Sigmoid colon (tissue), 7 donors: ENCODE measurements around the gene GSN. TPM values are rescaled to one million over a fixed set of nuclear protein-coding genes. Genes with fewer than 3 reads are reported as not detected.

Source experiments
- DNase-seq: peaks from one replicate; pipeline ENCODE4 v3.0.0-alpha.2; 2019
- H3K27ac ChIP-seq, 4 donors: fragments of 200-600 bp; sonication (generic); one replicate each; pipeline ENCODE4 v1.5.1; 2016 to 2019; ENCODE audit warnings: mild to moderate bottlenecking in 1 of 4
- H3K27me3 ChIP-seq, 3 donors: fragments of 200-600 bp; sonication (generic); one replicate each; pipeline ENCODE4 v1.5.1; 2019; ENCODE audit warnings: mild to moderate bottlenecking in 1 of 3
- H3K36me3 ChIP-seq, 4 donors: fragments of 200-600 bp; sonication (generic); one replicate each; pipeline ENCODE4 v1.5.1; 2016 to 2019
- H3K4me1 ChIP-seq, 4 donors: fragments of 200-600 bp; sonication (generic); one replicate each; pipeline ENCODE4 v1.5.1; 2017 to 2019
- H3K4me3 ChIP-seq, 4 donors: fragments of 200-600 bp; sonication (generic); one replicate each; pipeline ENCODE4 v1.5.1; 2017 to 2019; ENCODE audit warnings: mild to moderate bottlenecking in 2 of 4, moderate library complexity in 1 of 4
- H3K9me3 ChIP-seq, 4 donors: fragments of 200-600 bp in 3 of 4; sonication (generic) in 3 of 4; one replicate each; pipeline versions ENCODE4 v1.5.1 to v1.6.1; 2013 to 2019
- CTCF ChIP-seq, 4 experiments: fragments of 450-650 bp in 3 of 4; fragments of 200-600 bp in 1 of 4; IDR thresholded peaks; one replicate each; pipeline ENCODE4 v1.5.1; 2016 to 2019; ENCODE audit warnings: antibody characterized with exemption in 4 of 4, mild to moderate bottlenecking in 3 of 4, moderate library complexity in 2 of 4
- EP300 ChIP-seq, 4 donors: sonication (generic); formaldehyde crosslinking; IDR thresholded peaks; one replicate each; pipeline ENCODE4 v1.6.1; 2017; ENCODE audit warnings: antibody characterized with exemption in 4 of 4
- POLR2A ChIP-seq, 2 donors: fragments of 450-650 bp; IDR thresholded peaks; one replicate each; pipeline ENCODE4 v1.6.1; 2016; ENCODE audit warnings: antibody characterized with exemption in 2 of 2, mild to moderate bottlenecking in 2 of 2, moderate library complexity in 2 of 2
- POLR2AphosphoS5 ChIP-seq, 4 donors: sonication (generic); formaldehyde crosslinking; IDR thresholded peaks; one replicate each; pipeline ENCODE4 v1.6.1; 2017; ENCODE audit warnings: antibody characterized with exemption in 4 of 4
- WGBS, 2 donors: extraction: QIAGEN DNeasy Blood & Tissue Kit; methylation state at CpG; one replicate each; pipeline ENCODE4 v1.1.7; 2013; 5-methylcytosine and 5-hydroxymethylcytosine counted together
- intact Hi-C: fragments of 100-400 bp; cut with DNase I; formaldehyde crosslinking; loops from one replicate; pipeline ENCODE4 v1.15.1; 2023
- polyA plus RNA-seq, 3 donors: library from polyadenylated mRNA; stranded (reverse); fragments of 200-250 nt; gene quantifications; one replicate each; pipeline ENCODE4 v1.2.3, GENCODE V29; 2013
- total RNA-seq, 4 donors: library from RNA; depleted of rRNA; stranded (reverse); fragments of >200 nt; gene quantifications; one replicate each; pipeline ENCODE4 v1.1.0, GENCODE V29; 2016
- donor health status: healthy with polysubstance abuse.
- donor health status: Bipolar disorder and iron deficiency.
- donor health status: healthy.

GSN gene
- total and polyA plus RNA-seq, 7 donors, result 333 to 2,826 (median 1,610) TPM

- Histone ChIP-seq H3K9me3 (no peaks in the 10 kb centered on the region), H3K4me3 (no peak overlapping the region), H3K27ac (peak overlapping the region; percentile 94 to 99 (median 97)), H3K36me3 (peaks cover 0 to 12% (median 5%) of the 10 kb centered on the region in 4 donors), H3K27me3 (no peaks in the 10 kb centered on the region), H3K4me1 (peaks cover 0 to 100% (median 100%) of the 10 kb centered on the region in 4 donors)
- no peak for DNase-seq
- WGBS, 2 donors, result 49 to 79% methylated on average over 11 of the region's 11 CpGs
- intact Hi-C loops, result loop anchor here (5.0 kb wide), 1 partner anchor 806 kb away; no protein-coding TSS in a partner anchor
- TF ChIP-seq EP300 (IDR thresholded peaks at IDR 0.05) (no peak), POLR2AphosphoS5 (IDR thresholded peaks at IDR 0.05) (no peak), POLR2A (IDR thresholded peaks at IDR 0.05) (no peak), CTCF (IDR thresholded peaks at IDR 0.05) (no peak)
Observed at GRCh38 chr9:121280715-121281613, 13.0 kb downstream of the GSN start.

GRCh38 chr9:121281614-121282276 lies 13.8 kb downstream of the GSN start:
- Histone ChIP-seq H3K4me1 (peaks cover 0 to 100% (median 100%) of the 10 kb centered on the region in 4 donors), H3K27me3 (no peaks in the 10 kb centered on the region), H3K9me3 (no peaks in the 10 kb centered on the region), H3K27ac (peak overlapping the region; percentile 94 to 99 (median 97)), H3K4me3 (no peak overlapping the region), H3K36me3 (peaks cover 0 to 12% (median 5%) of the 10 kb centered on the region in 4 donors)
- peak; percentile 94 for DNase-seq
- no peak for TF ChIP-seq POLR2A (IDR thresholded peaks at IDR 0.05)
- TF ChIP-seq POLR2AphosphoS5 (IDR thresholded peaks at IDR 0.05), result peak; percentile 42 to 81 (median 58)
- TF ChIP-seq EP300 (IDR thresholded peaks at IDR 0.05), result peak; percentile 27 to 96 (median 53)
- no peak for TF ChIP-seq CTCF (IDR thresholded peaks at IDR 0.05)
- intact Hi-C loops, result loop anchor here (5.0 kb wide), 1 partner anchor 806 kb away; no protein-coding TSS in a partner anchor
- WGBS, 2 donors, result 7 to 53% methylated on average over 10 of the region's 10 CpGs

GRCh38 chr9:121282277-121283079 lies 14.5 kb downstream of the GSN start:
- DNase-seq, result peak; percentile 93

More at GRCh38 chr9:121282277-121283079, 14.5 kb downstream of the GSN start:
- Histone ChIP-seq H3K36me3 (peaks cover 0 to 12% (median 5%) of the 10 kb centered on the region in 4 donors), H3K4me1 (peaks cover 2 to 100% (median 100%) of the 10 kb centered on the region in 4 donors), H3K27me3 (no peaks in the 10 kb centered on the region), H3K4me3 (no peak overlapping the region), H3K9me3 (no peaks in the 10 kb centered on the region), H3K27ac (peak overlapping the region; percentile 94 to 99 (median 97))
- intact Hi-C loops, result loop anchor here (5.0 kb wide), 1 partner anchor 805 kb away; no protein-coding TSS in a partner anchor
- WGBS, 2 donors, result 46 to 75% methylated on average over 13 of the region's 13 CpGs
- TF ChIP-seq CTCF (IDR thresholded peaks at IDR 0.05) (no peak), POLR2A (IDR thresholded peaks at IDR 0.05) (no peak), EP300 (IDR thresholded peaks at IDR 0.05) (peak in 1 of 4 donors; percentile 75), POLR2AphosphoS5 (IDR thresholded peaks at IDR 0.05) (peak; percentile 47 to 62 (median 60))
